Activated CD4-positive, alpha-beta T cell treated with anti-CD3 and anti-CD28 coated beads, Interleukin-2, amount 10 ng/mL, durations not matched to agents 7 days and 5 days (primary cell): Measurements from ENCODE around the gene RARRES2. TPM values are rescaled to one million over a fixed set of nuclear protein-coding genes. Genes with fewer than 3 reads are reported as not detected.
"Not testable (repeated sequence)": the region's sequence is repeated elsewhere in the genome, so short reads cannot be mapped to it uniquely, and the experiment has no call there.

ENCODE experiments used
- CTCF ChIA-PET: fragments of 350-600 bp; sonication (Branson Sonifier 250); formaldehyde crosslinking; loops from one replicate; lab custom pipeline; 2021; ENCODE audit warnings: antibody characterized with exemption; lab: Charles Lee
- POLR2A ChIA-PET: fragments of 350-600 bp; sonication (Branson Sonifier 250); formaldehyde crosslinking; loops from one replicate; lab custom pipeline; 2021; ENCODE audit warnings: antibody characterized with exemption; lab: Charles Lee
- DNase-seq: peaks from one replicate; pipeline ENCODE4 v3.0.0-alpha.2; 2020
- H3K27ac Mint-ChIP-seq: one replicate; pipeline ENCODE4 v1.8.0; 2021; ENCODE audit warnings: mild to moderate bottlenecking, moderate library complexity, mixed read lengths
- H3K27me3 Mint-ChIP-seq: one replicate; pipeline ENCODE4 v1.8.0; 2021; ENCODE audit warnings: mixed read lengths
- H3K36me3 Mint-ChIP-seq: one replicate; pipeline ENCODE4 v1.8.0; 2021; ENCODE audit warnings: low read depth, mixed read lengths
- H3K4me1 Mint-ChIP-seq: one replicate; pipeline ENCODE4 v1.8.0; 2021; ENCODE audit warnings: mixed read lengths
- H3K4me3 Mint-ChIP-seq: one replicate; pipeline ENCODE4 v1.8.0; 2021; ENCODE audit warnings: mild to moderate bottlenecking, moderate library complexity, mixed read lengths
- H3K9me3 Mint-ChIP-seq: one replicate; pipeline ENCODE4 v1.8.0; 2021; ENCODE audit warnings: mixed read lengths
- total RNA-seq, 2 experiments: library from RNA; stranded (reverse); gene quantifications; one replicate each; pipeline ENCODE4 v1.2.3, GENCODE V29; 2021

Gene RARRES2
- total RNA-seq, 2 experiments from 2014 or later, result not detected

GRCh38 chr7:150313870-150314269 lies 27.6 kb downstream of the RARRES2 start:
- Mint-ChIP-seq H3K9me3 (no peaks in the 10 kb centered on the region), H3K36me3 (no peaks in the 10 kb centered on the region), H3K4me1 (no peaks in the 10 kb centered on the region), H3K27me3 (no peaks in the 10 kb centered on the region), H3K4me3 (no peak overlapping the region), H3K27ac (no peak overlapping the region)
- ChIA-PET CTCF (interaction anchor here (0.8 to 1.5 kb wide), 2 partner anchors 11 to 402 kb away, joined by 3 read pairs; no protein-coding TSS in a partner anchor), POLR2A (no interaction called here)
- no peak for DNase-seq

- no peaks in the 10 kb centered on the region for H3K4me1 Mint-ChIP-seq
- POLR2A ChIA-PET, result no interaction called here
- no peak overlapping the region for H3K27ac Mint-ChIP-seq
- no peak for DNase-seq
- H3K4me3 Mint-ChIP-seq, result no peak overlapping the region
- no peaks in the 10 kb centered on the region for H3K9me3 Mint-ChIP-seq
- no peaks in the 10 kb centered on the region for H3K27me3 Mint-ChIP-seq
- CTCF ChIA-PET, result interaction anchor here (0.8 to 1.5 kb wide), 2 partner anchors 12 to 403 kb away, joined by 3 read pairs; no protein-coding TSS in a partner anchor
- no peaks in the 10 kb centered on the region for H3K36me3 Mint-ChIP-seq
Observed at GRCh38 chr7:150313367-150313809, 28.0 kb downstream of the RARRES2 start.

- H3K4me3 Mint-ChIP-seq, POLR2A ChIA-PET: not testable (repeated sequence)
- CTCF ChIA-PET, result interaction anchor here (0.8 to 1.5 kb wide), 2 partner anchors 13 to 403 kb away, joined by 3 read pairs; no protein-coding TSS in a partner anchor
Observed at GRCh38 chr7:150312649-150313366, 28.6 kb downstream of the RARRES2 start.

GRCh38 chr7:150311711-150312110 lies 29.7 kb downstream of the RARRES2 start:
- ChIA-PET POLR2A (no interaction called here), CTCF (interaction anchor here (0.6 kb wide), 2 partner anchors 11 to 427 kb away, joined by 3 to 4 read pairs; no protein-coding TSS in a partner anchor)
- no peaks in the 10 kb centered on the region for H3K27me3 Mint-ChIP-seq
- no peaks in the 10 kb centered on the region for H3K4me1 Mint-ChIP-seq
- H3K4me3 Mint-ChIP-seq, result no peak overlapping the region
- H3K27ac Mint-ChIP-seq, result no peak overlapping the region
- no peak for DNase-seq
- no peaks in the 10 kb centered on the region for H3K36me3 Mint-ChIP-seq
- peaks cover 3% of the 10 kb centered on the region for H3K9me3 Mint-ChIP-seq

More at GRCh38 chr7:150312649-150313366, 28.6 kb downstream of the RARRES2 start:
- H3K27me3 Mint-ChIP-seq, DNase-seq, H3K9me3 Mint-ChIP-seq, H3K27ac Mint-ChIP-seq, H3K36me3 Mint-ChIP-seq, H3K4me1 Mint-ChIP-seq: not testable (repeated sequence)

GRCh38 chr7:150311146-150311545 lies 30.3 kb downstream of the RARRES2 start:
- Mint-ChIP-seq H3K9me3 (peaks cover 3% of the 10 kb centered on the region), H3K27me3 (no peaks in the 10 kb centered on the region), H3K27ac (no peak overlapping the region), H3K36me3 (no peaks in the 10 kb centered on the region), H3K4me3 (no peak overlapping the region), H3K4me1 (no peaks in the 10 kb centered on the region)
- POLR2A ChIA-PET, result no interaction called here
- no peak for DNase-seq
- CTCF ChIA-PET, result interaction anchor here (0.6 kb wide), 1 partner anchor 11 kb away, joined by 3 read pairs; no protein-coding TSS in a partner anchor

GRCh38 chr7:150308575-150308974 lies 32.9 kb downstream of the RARRES2 start:
- no peak for DNase-seq
- ChIA-PET POLR2A (no interaction called here), CTCF (interaction anchor here (0.6 to 1.2 kb wide), 3 partner anchors 13 to 110 kb away, joined by 3 to 8 read pairs (median 4); no protein-coding TSS in a partner anchor)
- Mint-ChIP-seq H3K27ac (no peak overlapping the region), H3K4me1 (no peaks in the 10 kb centered on the region), H3K9me3 (peaks cover 3% of the 10 kb centered on the region), H3K4me3 (no peak overlapping the region), H3K27me3 (no peaks in the 10 kb centered on the region), H3K36me3 (no peaks in the 10 kb centered on the region)

GRCh38 chr7:150307904-150308303 lies 33.5 kb downstream of the RARRES2 start:
- ChIA-PET CTCF (interaction anchor here (0.9 to 1.2 kb wide), 3 partner anchors 13 to 46 kb away, joined by 3 to 4 read pairs (median 3); no protein-coding TSS in a partner anchor), POLR2A (no interaction called here)
- DNase-seq, result no peak
- no peak overlapping the region for H3K27ac Mint-ChIP-seq
- H3K9me3 Mint-ChIP-seq, result peaks cover 3% of the 10 kb centered on the region
- H3K36me3 Mint-ChIP-seq, result no peaks in the 10 kb centered on the region
- H3K4me3 Mint-ChIP-seq, result no peak overlapping the region
- H3K4me1 Mint-ChIP-seq, result no peaks in the 10 kb centered on the region
- H3K27me3 Mint-ChIP-seq, result no peaks in the 10 kb centered on the region

- no peak overlapping the region for H3K4me3 Mint-ChIP-seq
- H3K36me3 Mint-ChIP-seq, result no peaks in the 10 kb centered on the region
- POLR2A ChIA-PET, result no interaction called here
- CTCF ChIA-PET, result interaction anchor here (0.6 to 0.9 kb wide), 2 partner anchors 9 to 31 kb away, joined by 3 read pairs; no protein-coding TSS in a partner anchor
- no peaks in the 10 kb centered on the region for H3K4me1 Mint-ChIP-seq
- peaks cover 3% of the 10 kb centered on the region for H3K9me3 Mint-ChIP-seq
- no peaks in the 10 kb centered on the region for H3K27me3 Mint-ChIP-seq
- no peak for DNase-seq
- H3K27ac Mint-ChIP-seq, result no peak overlapping the region
Observed at GRCh38 chr7:150307129-150307528, 34.3 kb downstream of the RARRES2 start.

- CTCF ChIA-PET, result interaction anchor here (0.6 kb wide), 1 partner anchor 10 kb away, joined by 3 read pairs; no protein-coding TSS in a partner anchor
- POLR2A ChIA-PET, result not testable (repeated sequence)
Observed at GRCh38 chr7:150306377-150306776, 35.1 kb downstream of the RARRES2 start.

GRCh38 chr7:150305903-150306284 lies 35.5 kb downstream of the RARRES2 start:
- POLR2A ChIA-PET, H3K27me3 Mint-ChIP-seq, H3K4me1 Mint-ChIP-seq, H3K36me3 Mint-ChIP-seq, H3K9me3 Mint-ChIP-seq, H3K4me3 Mint-ChIP-seq, CTCF ChIA-PET, DNase-seq, H3K27ac Mint-ChIP-seq: not testable (repeated sequence)

More at GRCh38 chr7:150306377-150306776, 35.1 kb downstream of the RARRES2 start:
- not testable (repeated sequence) for H3K27ac Mint-ChIP-seq, H3K4me3 Mint-ChIP-seq, H3K36me3 Mint-ChIP-seq, H3K27me3 Mint-ChIP-seq, DNase-seq, H3K9me3 Mint-ChIP-seq, H3K4me1 Mint-ChIP-seq

- H3K36me3 Mint-ChIP-seq, H3K27me3 Mint-ChIP-seq, H3K27ac Mint-ChIP-seq, H3K9me3 Mint-ChIP-seq, POLR2A ChIA-PET, H3K4me1 Mint-ChIP-seq, DNase-seq, H3K4me3 Mint-ChIP-seq, CTCF ChIA-PET: not testable (repeated sequence)
Observed at GRCh38 chr7:150305259-150305902, 36.0 kb downstream of the RARRES2 start.

- CTCF ChIA-PET, DNase-seq, POLR2A ChIA-PET, H3K27me3 Mint-ChIP-seq, H3K36me3 Mint-ChIP-seq, H3K4me1 Mint-ChIP-seq, H3K4me3 Mint-ChIP-seq, H3K9me3 Mint-ChIP-seq, H3K27ac Mint-ChIP-seq: not testable (repeated sequence)
Observed at GRCh38 chr7:150304499-150305258, 36.8 kb downstream of the RARRES2 start.
